PC-9 (cell line): ENCODE data around the gene PIGZ.

Experiments used
- CTCF ChIP-seq: fragments of 200-600 bp; sonication (generic); conservative IDR thresholded peaks from 2 replicates; pipeline ENCODE4 v1.6.1; 2017; ENCODE audit warnings: mixed run types, antibody characterized with exemption, mild to moderate bottlenecking, moderate library complexity
- EZH2 ChIP-seq: fragments of 200-600 bp; sonication (generic); IDR thresholded peaks from 2 replicates; pipeline ENCODE4 v1.8.0; 2017; ENCODE audit warnings: antibody characterized with exemption, low read depth

GRCh38 chr3:197007953-197008352 is 39.3 kb upstream of the PIGZ start:
- TF ChIP-seq CTCF (no peak), EZH2 (no peak)
